Endothelial cell of umbilical vein (primary cell): ENCODE data around the gene RILPL1. TPM values are rescaled to one million over a fixed set of nuclear protein-coding genes. Genes with fewer than 3 reads are reported as not detected.

Experiments used
- BruUV-seq: library from RNA; stranded (reverse); fragments of 400-500 nt; replicated peaks from 2 replicates; lab custom pipeline; 2021; lab: Mats Ljungman, UMichigan
- CTCF ChIA-PET: fragments of 300-600, 350-600 bp; sonication (Branson Sonifier 250); formaldehyde crosslinking; loops from one replicate; lab custom pipeline; 2021; ENCODE audit warnings: antibody characterized with exemption, inconsistent platforms; lab: Charles Lee
- POLR2A ChIA-PET: fragments of 300-600, 350-600 bp; sonication (Branson Sonifier 250); formaldehyde crosslinking; loops from one replicate; lab custom pipeline; 2021; ENCODE audit warnings: antibody characterized with exemption, inconsistent platforms; lab: Charles Lee
- DNase-seq: peaks from one replicate; pipeline ENCODE4 v3.0.0-alpha.2; 2011; ENCODE audit warnings: low read depth, low spot score
- FAIRE-seq: peaks from 2 replicates; lab custom pipeline; 2011; peaks lifted over from hg19 to GRCh38; lab: Jason Lieb, UNC
- H2AFZ ChIP-seq: 2 replicates; pipeline ENCODE4 v1.6.0; 2012; ENCODE audit warnings: low read depth, low read length, control low read depth, inconsistent platforms
- H3K27ac ChIP-seq: 2 replicates; pipeline ENCODE4 v1.5.1; 2011; ENCODE audit warnings: low read depth, mild to moderate bottlenecking, control low read depth, low read length, moderate library complexity; ENCODE audit not compliant: insufficient read depth
- H3K27me3 ChIP-seq, 2 experiments: 2 replicates each; pipeline versions ENCODE4 v1.6.0 to v1.6.1; 2011; ENCODE audit warnings: low read length in 2 of 2, mixed read lengths in 1 of 2; ENCODE audit not compliant: control insufficient read depth in 2 of 2, insufficient read depth in 2 of 2
- H3K36me3 ChIP-seq, 2 experiments: 2 replicates in 1 of 2; 3 replicates in 1 of 2; pipeline ENCODE4 v1.5.1; 2011; ENCODE audit warnings: low read length in 2 of 2, mild to moderate bottlenecking in 1 of 2, moderate library complexity in 1 of 2; ENCODE audit not compliant: control insufficient read depth in 2 of 2, insufficient read depth in 2 of 2; ENCODE audit errors: extremely low read depth in 1 of 2
- H3K4me1 ChIP-seq: 3 replicates; pipeline ENCODE4 v1.5.1; 2011; ENCODE audit warnings: mild to moderate bottlenecking, low read length; ENCODE audit not compliant: control insufficient read depth, insufficient read depth; ENCODE audit errors: extremely low read depth
- H3K4me2 ChIP-seq: 2 replicates; pipeline ENCODE4 v1.6.1; 2011; ENCODE audit warnings: low read length, control low read depth, mixed read lengths; ENCODE audit not compliant: insufficient read depth
- H3K4me3 ChIP-seq, 3 experiments: fragments of 200-600 bp in 1 of 3; sonication (generic), shearing (Covaris generic) in 1 of 3; replicated peaks in 1 of 3; 2 replicates each; pipeline ENCODE4 v1.5.1; 2011 to 2016; ENCODE audit warnings: control low read depth in 3 of 3, low read length in 3 of 3, mild to moderate bottlenecking in 2 of 3, inconsistent platforms in 1 of 3, low read depth in 1 of 3, moderate library complexity in 1 of 3; ENCODE audit not compliant: insufficient read depth in 1 of 3
- H3K79me2 ChIP-seq: 2 replicates; pipeline ENCODE4 v1.6.0; 2012; ENCODE audit warnings: low read length, inconsistent platforms; ENCODE audit not compliant: control insufficient read depth, insufficient read depth
- H3K9ac ChIP-seq: replicated peaks from 2 replicates; pipeline ENCODE3; 2011; ENCODE audit warnings: low read length, control low read depth; ENCODE audit not compliant: insufficient read depth; ENCODE audit errors: extremely low read depth
- H3K9me1 ChIP-seq: replicated peaks from 3 replicates; pipeline ENCODE4 v1.6.0; 2011; ENCODE audit warnings: mild to moderate bottlenecking, low read length; ENCODE audit not compliant: control insufficient read depth, insufficient read depth; ENCODE audit errors: extremely low read depth
- H3K9me3 ChIP-seq: replicated peaks from 2 replicates; pipeline ENCODE4 v1.5.1; 2012; ENCODE audit warnings: low read length, inconsistent platforms; ENCODE audit not compliant: control insufficient read depth, insufficient read depth
- H4K20me1 ChIP-seq: replicated peaks from 2 replicates; pipeline ENCODE3; 2011; ENCODE audit warnings: mild to moderate bottlenecking, low read length; ENCODE audit not compliant: control insufficient read depth, insufficient read depth; ENCODE audit errors: extremely low read depth
- FOS ChIP-seq: IDR thresholded peaks from 2 replicates; pipeline ENCODE4 v1.6.1; 2011; ENCODE audit warnings: mild to moderate bottlenecking, low read length, moderate library complexity, borderline replicate concordance; ENCODE audit not compliant: insufficient read depth
- MYC ChIP-seq: IDR thresholded peaks from one replicate; pipeline ENCODE4 v1.6.1; 2011; ENCODE audit warnings: mild to moderate bottlenecking, low read depth, low read length
- POLR2A ChIP-seq: IDR thresholded peaks from 2 replicates; pipeline ENCODE4 v1.6.1; 2012; ENCODE audit warnings: low read depth, mild to moderate bottlenecking, control low read depth, low read length
- dilution Hi-C: fragments of 300-500 bp; cut with MboI; formaldehyde crosslinking; loops from one replicate; pipeline ENCODE4 v1.15.0; 2019; ENCODE audit warnings: low sequenced_read_pairs; ENCODE audit not compliant: extremely low pct_ligation_motif_present
- intact Hi-C: fragments of 100-400 bp; cut with micrococcal nuclease; formaldehyde crosslinking; loops from one replicate; pipeline ENCODE4 v1.10.0; 2022
- polyA plus RNA-seq, 4 experiments: library from polyadenylated mRNA; depleted of rRNA in 3 of 4; stranded (reverse) in 3 of 4; unstranded in 1 of 4; fragments of >200 nt; gene quantifications; 2 replicates each; pipeline versions ENCODE4 v1.2.1 to v1.2.3, GENCODE V29; 2011 to 2012; ENCODE audit warnings: missing spikeins in 1 of 4
- total RNA-seq: library from RNA; stranded (reverse); gene quantifications from 2 replicates; pipeline ENCODE4 v1.2.3, GENCODE V29; 2021

RILPL1 gene
- total and polyA plus RNA-seq, 2 donors (not counting 3 experiments of a cell fraction or from before 2014, with no cell fraction given) = 30.4 to 34.3 TPM

DNA sequence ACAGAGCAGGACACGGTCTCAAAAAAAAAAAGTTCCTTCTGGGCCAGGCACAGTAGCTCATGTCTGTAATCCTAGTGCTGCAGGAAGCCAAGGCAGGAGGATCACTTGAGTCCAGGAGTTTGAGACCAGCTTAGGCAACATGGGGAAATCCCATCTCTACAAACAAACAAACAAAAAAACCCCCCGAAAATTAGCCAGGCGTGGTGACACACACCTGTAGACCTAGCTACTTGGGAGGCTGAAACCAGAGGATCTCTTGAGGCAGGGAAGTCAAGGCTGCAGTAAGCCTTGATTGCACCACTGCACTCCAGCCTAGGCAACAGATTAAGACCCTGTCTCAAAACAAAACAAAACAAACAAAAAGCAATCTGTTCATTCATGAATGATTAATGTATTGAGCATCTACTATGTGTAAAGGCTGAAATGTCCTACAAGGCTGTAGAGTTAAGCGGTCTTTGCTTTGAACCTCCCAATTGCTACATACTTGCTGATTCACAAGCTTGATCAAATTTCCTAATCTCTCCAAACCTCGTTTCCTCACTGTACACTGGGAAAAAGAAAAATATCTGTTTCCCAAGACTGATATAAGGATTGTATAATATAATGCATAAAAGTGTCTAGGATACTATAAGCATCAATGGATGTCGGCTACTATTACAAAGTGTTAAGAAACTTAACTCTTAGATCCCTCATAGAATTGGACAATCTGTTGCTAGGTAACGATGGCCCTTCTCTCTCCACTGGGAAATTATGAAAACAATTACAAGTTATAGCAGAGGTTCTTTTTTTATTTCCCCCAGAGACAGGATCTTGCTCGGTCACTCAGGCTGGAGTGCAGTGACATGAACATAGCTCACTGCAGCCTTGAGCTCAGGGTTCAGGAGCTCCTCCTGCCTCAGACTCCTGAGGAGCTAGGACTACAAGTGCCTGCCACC is 89.2 kb downstream of the RILPL1 start:
- Histone ChIP-seq H3K4me3 (no peak overlapping the region), H4K20me1 (no peaks in the 10 kb centered on the region), H3K36me3 (no peaks in the 10 kb centered on the region), H3K79me2 (no peaks in the 10 kb centered on the region), H3K9me3 (no peaks in the 10 kb centered on the region), H3K4me1 (peaks cover 22% of the 10 kb centered on the region), H3K4me2 (no peak overlapping the region), H3K9ac (no peak overlapping the region), H3K27me3 (no peaks in the 10 kb centered on the region), H3K9me1 (no peaks in the 10 kb centered on the region), H3K27ac (no peak overlapping the region), H2AFZ (no peak overlapping the region)
- no TSS peak for BruUV-seq
- intact Hi-C loops = loop anchor here (1.0 to 5.0 kb wide), 2 partner anchors 8 to 62 kb away; partner anchors contain the start of genes KMT5A and RILPL2
- ChIA-PET POLR2A (no interaction called here), CTCF (no interaction called here)
- dilution Hi-C loops = no loop called here
- no peak for FAIRE-seq
- no peak for TF ChIP-seq MYC
- DNase-seq = peak; percentile 78

DNA sequence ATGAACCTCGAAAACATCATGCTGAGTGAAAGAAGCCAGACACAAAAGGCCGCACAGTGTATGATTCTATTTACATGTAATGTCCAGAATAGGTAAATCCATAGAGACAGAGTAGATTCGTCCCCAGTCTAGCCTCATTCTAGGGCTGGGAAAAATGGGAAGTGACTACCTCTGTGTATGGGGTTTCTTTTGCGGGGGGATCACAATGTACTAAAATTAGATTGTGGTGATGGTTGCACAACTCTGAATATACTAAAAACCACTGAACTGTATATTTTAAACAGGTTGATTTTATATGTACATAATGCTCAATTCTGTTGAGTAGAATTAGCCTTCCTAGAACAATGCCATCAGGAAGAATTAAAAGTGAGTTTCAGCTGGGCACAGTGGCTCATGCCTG is 90.7 kb downstream of the RILPL1 start:
- no peak overlapping the region for H3K4me2 ChIP-seq
- FAIRE-seq = no peak
- H3K79me2 ChIP-seq = no peaks in the 10 kb centered on the region
- no peak for DNase-seq
- no peaks in the 10 kb centered on the region for H4K20me1 ChIP-seq
- H3K9me1 ChIP-seq = no peaks in the 10 kb centered on the region
- H2AFZ ChIP-seq = no peak overlapping the region
- BruUV-seq = no TSS peak
- no peaks in the 10 kb centered on the region for H3K27me3 ChIP-seq
- peaks cover 22% of the 10 kb centered on the region for H3K4me1 ChIP-seq
- ChIA-PET CTCF (no interaction called here), POLR2A (no interaction called here)
- H3K4me3 ChIP-seq = no peak overlapping the region
- intact Hi-C loops (no loop called here), dilution Hi-C loops (no loop called here)
- no peaks in the 10 kb centered on the region for H3K36me3 ChIP-seq
- TF ChIP-seq FOS (no peak), POLR2A (no peak)
- no peak overlapping the region for H3K27ac ChIP-seq
- no peak overlapping the region for H3K9ac ChIP-seq
- no peaks in the 10 kb centered on the region for H3K9me3 ChIP-seq
